Mesenchymal stem cell (in vitro differentiated cells and primary cell): ENCODE data around the gene ADCYAP1.

Experiments
- DNase-seq: peaks from one replicate; pipeline ENCODE4 v3.0.0-alpha.2; 2013
- H2AFZ ChIP-seq: one replicate; pipeline ENCODE4 v1.6.1; 2013; ENCODE audit warnings: low read depth, mild to moderate bottlenecking, control low read depth, inconsistent platforms, low read length, moderate library complexity
- H2AK5ac ChIP-seq: 2 replicates; pipeline ENCODE4 v1.6.1; 2013; ENCODE audit warnings: low read length, moderate library complexity, mild to moderate bottlenecking, inconsistent platforms; ENCODE audit not compliant: severe bottlenecking
- H2BK120ac ChIP-seq: one replicate; pipeline ENCODE4 v1.6.1; 2013; ENCODE audit warnings: low read depth, mild to moderate bottlenecking, inconsistent platforms, low read length, moderate library complexity
- H2BK12ac ChIP-seq, 2 experiments: one replicate each; pipeline ENCODE4 v1.6.1; 2013; ENCODE audit warnings: inconsistent platforms in 2 of 2, low read length in 2 of 2, mild to moderate bottlenecking in 2 of 2, moderate library complexity in 2 of 2, control low read depth in 1 of 2
- H2BK15ac ChIP-seq: one replicate; pipeline ENCODE4 v1.6.1; 2013; ENCODE audit warnings: mild to moderate bottlenecking, low read depth, inconsistent platforms; ENCODE audit not compliant: poor library complexity, severe bottlenecking
- H2BK5ac ChIP-seq: 2 replicates; pipeline ENCODE4 v1.6.1; 2013; ENCODE audit warnings: low read depth, mild to moderate bottlenecking, low read length, control low read depth, inconsistent platforms; ENCODE audit not compliant: poor library complexity, severe bottlenecking
- H3K14ac ChIP-seq, 2 experiments: one replicate each; pipeline ENCODE4 v1.6.1; 2013; ENCODE audit warnings: inconsistent platforms in 2 of 2, low read length in 2 of 2, control low read depth in 1 of 2, mild to moderate bottlenecking in 1 of 2, moderate library complexity in 1 of 2
- H3K18ac ChIP-seq, 2 experiments: one replicate each; pipeline ENCODE4 v1.6.1; 2013; ENCODE audit warnings: inconsistent platforms in 2 of 2, low read length in 2 of 2, control low read depth in 1 of 2, low read depth in 1 of 2, mild to moderate bottlenecking in 1 of 2
- H3K23ac ChIP-seq, 2 experiments: one replicate each; pipeline ENCODE4 v1.6.1; 2013; ENCODE audit warnings: inconsistent platforms in 2 of 2, low read length in 2 of 2, mild to moderate bottlenecking in 2 of 2, moderate library complexity in 2 of 2, control low read depth in 1 of 2
- H3K27ac ChIP-seq: 2 replicates; pipeline ENCODE4 v1.5.1; 2013; ENCODE audit warnings: mild to moderate bottlenecking, moderate library complexity, low read length, control low read depth, inconsistent platforms; ENCODE audit not compliant: poor library complexity, severe bottlenecking
- H3K27me3 ChIP-seq, 2 experiments: 2 replicates each; pipeline versions ENCODE4 v1.6.1 to v1.7.0; 2013; ENCODE audit warnings: low read length in 2 of 2, mild to moderate bottlenecking in 2 of 2, moderate library complexity in 2 of 2, control low read depth in 1 of 2, inconsistent platforms in 1 of 2; ENCODE audit not compliant: control insufficient read depth in 1 of 2, insufficient read depth in 1 of 2
- H3K36me3 ChIP-seq, 2 experiments: 2 replicates each; pipeline versions ENCODE4 v1.6.1 to v1.7.0; 2013; ENCODE audit warnings: low read length in 2 of 2, control low read depth in 1 of 2, inconsistent platforms in 1 of 2, low read depth in 1 of 2, mild to moderate bottlenecking in 1 of 2; ENCODE audit not compliant: insufficient read depth in 2 of 2, control insufficient read depth in 1 of 2
- H3K4ac ChIP-seq, 2 experiments: one replicate each; pipeline ENCODE4 v1.6.1; 2013; ENCODE audit warnings: inconsistent platforms in 2 of 2, low read length in 2 of 2, mild to moderate bottlenecking in 2 of 2, moderate library complexity in 2 of 2, control low read depth in 1 of 2, low read depth in 1 of 2
- H3K4me1 ChIP-seq: 2 replicates; pipeline ENCODE4 v1.6.1; 2013; ENCODE audit warnings: low read depth, low read length, control low read depth; ENCODE audit not compliant: control insufficient read depth, insufficient read depth
- H3K4me2 ChIP-seq: 2 replicates; pipeline ENCODE4 v1.6.1; 2013; ENCODE audit warnings: low read length, mild to moderate bottlenecking, inconsistent platforms; ENCODE audit not compliant: poor library complexity, severe bottlenecking
- H3K4me3 ChIP-seq, 2 experiments: 2 replicates each; pipeline versions ENCODE4 v1.5.1 to v1.7.0; 2013; ENCODE audit warnings: low read length in 2 of 2, mild to moderate bottlenecking in 2 of 2, control low read depth in 1 of 2, low read depth in 1 of 2; ENCODE audit not compliant: insufficient read depth in 1 of 2
- H3K79me1 ChIP-seq: replicated peaks from 2 replicates; pipeline ENCODE4 v1.6.1; 2013; ENCODE audit warnings: mild to moderate bottlenecking, control low read depth, low read length, inconsistent platforms; ENCODE audit not compliant: poor library complexity, severe bottlenecking
- H3K9ac ChIP-seq: 2 replicates; pipeline ENCODE4 v1.7.0; 2013; ENCODE audit warnings: mild to moderate bottlenecking, low read length, moderate library complexity
- H3K9me3 ChIP-seq: 2 replicates; pipeline ENCODE4 v1.7.0; 2013; ENCODE audit warnings: mild to moderate bottlenecking, low read length; ENCODE audit not compliant: control insufficient read depth
- H4K8ac ChIP-seq: one replicate; pipeline ENCODE4 v1.6.1; 2013; ENCODE audit warnings: inconsistent platforms, mild to moderate bottlenecking, low read length, moderate library complexity
- H4K91ac ChIP-seq: one replicate; pipeline ENCODE4 v1.6.1; 2013; ENCODE audit warnings: mild to moderate bottlenecking, low read length, inconsistent platforms
- WGBS: methylation state at CpG from one replicate; pipeline ENCODE4 v1.1.7; 2013; ENCODE audit warnings: mixed read lengths; 5-methylcytosine and 5-hydroxymethylcytosine counted together

Gene ADCYAP1

DNA sequence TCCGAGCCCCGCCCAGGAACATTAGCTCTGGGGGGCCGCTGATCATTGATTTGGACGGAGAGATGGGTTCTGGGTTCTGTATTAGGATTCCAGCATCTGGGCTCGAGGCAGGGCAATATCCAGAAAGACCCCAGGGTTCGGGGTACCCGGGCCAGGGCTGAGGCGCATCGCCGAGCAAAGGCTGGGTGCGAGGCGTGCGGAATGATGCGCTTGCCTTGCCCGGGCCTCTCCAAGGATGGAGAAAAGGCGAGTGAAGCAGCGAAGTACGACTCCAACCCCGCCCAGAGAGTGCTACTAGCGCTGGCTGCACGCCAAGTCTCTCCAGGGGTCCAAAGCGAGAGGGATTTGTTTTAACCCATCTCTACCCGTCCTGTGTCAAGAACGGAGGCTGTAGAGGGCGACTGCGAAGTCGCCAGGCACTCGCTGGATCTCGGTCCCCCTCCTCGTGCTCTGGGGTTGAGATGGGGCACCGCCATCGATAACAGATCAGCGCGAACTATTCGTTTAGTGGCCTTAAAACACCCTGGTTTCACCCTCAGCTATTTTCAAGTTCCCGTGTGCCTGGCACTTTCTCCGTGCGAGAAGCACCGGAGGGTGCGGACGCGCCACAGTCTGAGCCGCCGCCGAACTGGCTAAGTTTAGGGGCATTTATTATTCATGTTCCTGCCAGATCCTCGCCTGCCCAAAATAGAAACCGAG, 1.9 kb downstream of the ADCYAP1 start:
- Histone ChIP-seq H2BK5ac (no peak overlapping the region), H3K9ac (no peak overlapping the region), H2BK15ac (no peak overlapping the region), H3K79me1 (no peaks in the 10 kb centered on the region), H3K4me2 (peak overlapping the region; percentile 68), H2AK5ac (no peak overlapping the region), H3K36me3 (no peaks in the 10 kb centered on the region), H4K8ac (no peak overlapping the region), H3K27ac (no peak overlapping the region), H2AFZ (no peak overlapping the region), H3K4me1 (peaks cover 41% of the 10 kb centered on the region), H3K23ac (peak overlapping the region in 1 of 2 experiments; percentile 83), H3K27me3 (peaks cover 92 to 97% of the 10 kb centered on the region in 2 experiments), H2BK120ac (no peak overlapping the region), H3K18ac (no peak overlapping the region), H3K4ac (no peak overlapping the region), H2BK12ac (no peak overlapping the region), H4K91ac (no peak overlapping the region), H3K9me3 (peaks cover 3% of the 10 kb centered on the region), H3K4me3 (peak overlapping the region in 1 of 2 experiments; percentile 29), H3K14ac (no peak overlapping the region)
- WGBS, result 2% methylated on average over 47 of the region's 47 CpGs
- no peak for DNase-seq

DNA sequence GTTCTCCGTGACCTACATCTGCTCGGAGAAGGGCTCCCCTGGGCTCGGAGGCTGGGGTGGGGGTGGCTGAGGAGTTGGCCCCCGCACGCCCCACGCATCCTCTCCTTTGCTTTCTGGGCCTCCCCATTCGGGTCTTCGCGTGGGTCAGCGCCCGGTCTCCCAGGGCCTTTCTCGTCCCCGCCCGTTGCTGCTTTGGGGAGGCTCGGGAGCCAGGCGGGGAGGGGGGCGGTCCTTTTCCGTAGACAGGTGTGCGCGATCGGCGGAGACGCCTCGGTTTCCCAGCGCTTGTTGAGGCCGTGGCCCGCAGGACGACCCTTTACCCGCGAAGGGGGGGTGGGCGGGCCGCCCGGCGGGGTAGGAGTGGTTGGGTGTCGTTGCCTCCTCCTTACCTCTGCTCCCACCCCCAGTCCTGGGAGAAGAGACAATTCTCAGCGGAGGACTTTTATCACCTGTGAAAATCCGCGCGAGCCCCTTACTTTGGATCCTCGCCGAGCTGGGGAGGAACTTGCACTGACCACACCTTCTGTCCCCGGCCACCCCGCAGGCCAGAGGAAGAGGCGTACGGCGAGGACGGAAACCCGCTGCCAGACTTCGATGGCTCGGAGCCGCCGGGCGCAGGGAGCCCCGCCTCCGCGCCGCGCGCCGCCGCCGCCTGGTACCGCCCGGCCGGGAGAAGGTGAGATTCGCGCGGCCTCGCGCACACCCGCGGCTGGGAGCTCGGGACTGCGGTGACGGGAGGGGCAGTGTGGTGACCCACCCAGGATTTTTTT, 2.6 kb downstream of the ADCYAP1 start:
- H3K79me1 ChIP-seq, result no peaks in the 10 kb centered on the region
- H2BK5ac ChIP-seq, result no peak overlapping the region
- no peak overlapping the region for H2AK5ac ChIP-seq
- peak overlapping the region; percentile 68 for H3K4me2 ChIP-seq
- peaks cover 41% of the 10 kb centered on the region for H3K4me1 ChIP-seq
- H3K4me3 ChIP-seq, result peak overlapping the region in 1 of 2 experiments; percentile 74
- H3K27ac ChIP-seq, result no peak overlapping the region
- no peaks in the 10 kb centered on the region for H3K36me3 ChIP-seq
- no peak overlapping the region for H3K4ac ChIP-seq
- H4K8ac ChIP-seq, result no peak overlapping the region
- H2AFZ ChIP-seq, result no peak overlapping the region
- peak overlapping the region in 1 of 2 experiments; percentile 83 for H3K23ac ChIP-seq
- H2BK12ac ChIP-seq, result no peak overlapping the region
- peaks cover 3% of the 10 kb centered on the region for H3K9me3 ChIP-seq
- 1% methylated on average over 70 of the region's 75 CpGs for WGBS
- peaks cover 86 to 97% of the 10 kb centered on the region in 2 experiments for H3K27me3 ChIP-seq
- H2BK15ac ChIP-seq, result no peak overlapping the region
- H3K9ac ChIP-seq, result no peak overlapping the region
- DNase-seq, result no peak
- H3K18ac ChIP-seq, result no peak overlapping the region
- no peak overlapping the region for H3K14ac ChIP-seq
- no peak overlapping the region for H2BK120ac ChIP-seq
- no peak overlapping the region for H4K91ac ChIP-seq

DNA sequence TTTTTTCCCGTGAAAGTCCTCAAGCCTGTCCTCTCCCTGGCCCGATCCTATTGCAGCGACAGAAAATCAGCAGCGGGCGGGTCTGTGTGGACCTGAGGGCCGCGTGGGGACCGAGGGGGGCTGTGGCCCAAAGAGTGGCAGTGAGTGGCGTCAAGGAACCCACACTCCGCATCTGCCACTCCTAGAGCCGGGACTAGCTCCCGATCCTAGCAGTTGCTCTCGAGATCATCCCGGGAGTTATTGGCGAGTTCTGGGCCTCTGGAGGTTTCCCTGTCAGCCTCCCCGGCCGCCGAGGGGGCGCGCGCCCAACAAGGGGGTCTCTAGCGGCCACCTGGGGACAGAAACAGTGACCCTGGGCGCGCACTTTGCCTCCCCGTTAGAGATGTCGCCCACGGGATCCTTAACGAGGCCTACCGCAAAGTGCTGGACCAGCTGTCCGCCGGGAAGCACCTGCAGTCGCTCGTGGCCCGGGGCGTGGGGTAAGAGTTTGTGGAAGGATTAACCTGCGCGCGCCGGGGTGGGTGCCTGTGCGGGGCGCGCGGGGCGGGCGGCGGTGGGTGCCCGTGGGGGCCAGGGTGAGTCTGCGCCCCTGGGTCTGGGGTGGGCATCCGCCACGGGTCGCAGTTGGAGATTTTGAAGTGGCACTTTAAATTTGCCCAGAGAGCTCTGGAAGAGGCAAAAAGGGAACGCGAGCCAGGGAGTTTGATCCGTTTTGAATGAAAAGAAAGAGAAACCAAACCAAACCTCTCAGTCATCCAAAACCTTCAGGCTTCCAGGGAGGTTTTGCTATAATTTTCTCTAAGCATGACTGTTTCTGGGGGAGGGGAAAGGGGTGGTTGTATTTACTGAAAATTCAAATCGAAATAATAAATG, 3.5 kb downstream of the ADCYAP1 start:
- no peak overlapping the region for H2AFZ ChIP-seq

More for the DNA sequence above, 3.5 kb downstream of the ADCYAP1 start:
- Histone ChIP-seq H2BK15ac (no peak overlapping the region), H3K9ac (peak overlapping the region; percentile 26), H3K4me1 (peaks cover 41% of the 10 kb centered on the region), H3K4me2 (peak overlapping the region; percentile 68), H3K9me3 (peaks cover 3% of the 10 kb centered on the region), H3K27me3 (peaks cover 81 to 97% of the 10 kb centered on the region in 2 experiments), H4K91ac (no peak overlapping the region), H2BK12ac (no peak overlapping the region), H3K4me3 (peak overlapping the region in 1 of 2 experiments; percentile 74), H3K18ac (no peak overlapping the region), H2BK5ac (no peak overlapping the region), H3K14ac (no peak overlapping the region), H4K8ac (no peak overlapping the region), H3K79me1 (no peaks in the 10 kb centered on the region), H3K36me3 (no peaks in the 10 kb centered on the region), H3K23ac (no peak overlapping the region), H2AK5ac (no peak overlapping the region), H2BK120ac (no peak overlapping the region), H3K27ac (no peak overlapping the region), H3K4ac (no peak overlapping the region)
- WGBS, result 6% methylated on average over 39 of the region's 55 CpGs
- peak; percentile 25 for DNase-seq
